ENCODE results near the gene ANTXR1. TPM values are rescaled to one million over a fixed set of nuclear protein-coding genes. Genes with fewer than 3 reads are reported as not detected.

Gene ANTXR1
- total RNA-seq, 1 experiment from 2014 or later: 0.66 TPM

DNA sequence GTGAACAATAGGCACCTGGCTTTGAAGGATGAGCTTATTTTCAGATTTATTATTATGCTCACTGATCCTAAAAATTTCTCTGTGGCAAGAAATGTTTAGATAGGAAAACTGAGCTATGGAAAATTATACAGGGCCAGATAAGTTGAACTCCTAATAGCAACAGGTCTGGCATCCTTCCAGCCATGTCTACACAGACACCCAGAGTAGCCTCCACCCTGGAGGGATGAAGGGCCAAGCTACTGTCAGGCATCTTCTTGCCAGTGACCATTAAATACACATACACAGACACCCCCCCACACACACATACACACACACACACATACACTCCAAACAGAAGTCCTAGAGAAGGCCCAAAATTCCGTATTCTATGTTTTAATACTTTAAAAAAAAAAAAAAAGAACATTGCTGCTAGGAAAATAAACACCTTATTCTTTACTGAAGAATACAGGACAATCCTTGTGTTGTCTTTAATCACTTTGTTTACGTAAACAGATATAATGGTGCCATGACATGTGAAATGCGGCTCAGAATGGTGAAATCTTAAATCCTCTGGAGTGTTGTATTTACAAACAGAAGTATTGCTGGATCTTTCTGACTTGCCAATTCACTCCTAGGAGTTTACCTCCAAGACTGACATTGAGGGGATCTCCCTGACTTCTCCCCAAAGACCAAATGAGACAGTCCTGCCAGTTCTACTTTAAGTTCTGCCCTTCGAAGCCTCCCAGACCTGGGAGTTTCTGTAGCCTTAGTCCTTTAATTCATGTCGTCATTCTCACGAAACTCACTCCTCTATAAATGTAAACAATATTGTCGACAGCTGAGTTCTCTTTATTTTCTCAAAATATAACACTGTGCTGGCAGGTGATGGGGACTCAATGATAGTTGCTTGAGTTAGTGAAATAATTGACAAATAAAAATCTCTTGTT lies 163.1 kb downstream of the ANTXR1 start:
- peaks cover 6% of the 10 kb centered on the region for H3K4me1 Mint-ChIP-seq (ENCODE audit: low read depth, unreplicated experiment)
- CTCF ChIA-PET: no interaction called here
- H3K27ac Mint-ChIP-seq (ENCODE audit: unreplicated experiment): no peak overlapping the region
- DNase-seq: no peak
- H3K9me3 Mint-ChIP-seq (ENCODE audit: low read depth, unreplicated experiment): no peaks in the 10 kb centered on the region
- H3K4me3 Mint-ChIP-seq (ENCODE audit: low read depth, unreplicated experiment): no peak overlapping the region
- no TSS peak for BruUV-seq (replicated peaks)
- intact Hi-C loops (cut with micrococcal nuclease; ENCODE audit: unreplicated experiment): no loop called here
- H3K36me3 Mint-ChIP-seq (ENCODE audit: insufficient read depth, unreplicated experiment): no peaks in the 10 kb centered on the region
- TF ChIP-seq, protein P1, sequence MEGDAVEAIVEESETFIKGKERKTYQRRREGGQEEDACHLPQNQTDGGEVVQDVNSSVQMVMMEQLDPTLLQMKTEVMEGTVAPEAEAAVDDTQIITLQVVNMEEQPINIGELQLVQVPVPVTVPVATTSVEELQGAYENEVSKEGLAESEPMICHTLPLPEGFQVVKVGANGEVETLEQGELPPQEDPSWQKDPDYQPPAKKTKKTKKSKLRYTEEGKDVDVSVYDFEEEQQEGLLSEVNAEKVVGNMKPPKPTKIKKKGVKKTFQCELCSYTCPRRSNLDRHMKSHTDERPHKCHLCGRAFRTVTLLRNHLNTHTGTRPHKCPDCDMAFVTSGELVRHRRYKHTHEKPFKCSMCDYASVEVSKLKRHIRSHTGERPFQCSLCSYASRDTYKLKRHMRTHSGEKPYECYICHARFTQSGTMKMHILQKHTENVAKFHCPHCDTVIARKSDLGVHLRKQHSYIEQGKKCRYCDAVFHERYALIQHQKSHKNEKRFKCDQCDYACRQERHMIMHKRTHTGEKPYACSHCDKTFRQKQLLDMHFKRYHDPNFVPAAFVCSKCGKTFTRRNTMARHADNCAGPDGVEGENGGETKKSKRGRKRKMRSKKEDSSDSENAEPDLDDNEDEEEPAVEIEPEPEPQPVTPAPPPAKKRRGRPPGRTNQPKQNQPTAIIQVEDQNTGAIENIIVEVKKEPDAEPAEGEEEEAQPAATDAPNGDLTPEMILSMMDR (IDR thresholded peaks at IDR 0.05; ENCODE audit: unreplicated experiment): no peak
- H3K27me3 Mint-ChIP-seq (ENCODE audit: unreplicated experiment): peaks cover 41% of the 10 kb centered on the region

DNA sequence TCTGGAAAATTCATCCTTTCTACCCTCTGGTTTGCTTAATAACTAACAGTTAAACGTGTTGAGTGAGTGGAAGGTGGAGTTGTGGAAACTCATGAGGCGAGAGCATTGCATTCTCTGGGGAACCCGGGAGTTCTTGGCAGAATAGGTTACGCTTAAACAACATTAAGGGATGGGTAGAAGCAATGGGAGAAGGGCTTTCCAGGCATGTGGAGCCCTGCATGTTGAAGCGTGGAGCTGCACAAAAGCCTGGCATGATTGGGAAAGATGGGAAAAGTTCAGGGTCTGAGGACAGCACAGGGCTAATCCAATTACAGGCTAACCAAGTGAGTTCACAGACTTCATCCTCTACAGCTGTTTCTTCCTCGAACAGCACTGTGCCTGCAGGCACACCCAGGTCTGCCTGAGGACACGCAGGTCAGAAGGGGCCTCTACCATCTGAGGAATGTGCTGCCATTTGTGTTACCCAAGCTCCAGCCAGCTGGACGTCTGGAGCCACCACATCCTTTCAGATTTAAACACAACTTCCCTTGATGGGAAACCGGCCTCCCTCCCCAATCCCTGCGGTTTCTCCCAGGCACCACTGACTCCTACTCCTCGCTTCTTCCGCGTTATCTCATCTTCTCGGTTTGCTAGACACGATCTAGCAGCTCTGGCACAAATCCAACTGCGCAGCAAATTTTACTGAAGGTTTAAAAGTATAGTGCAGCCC lies 164.2 kb downstream of the ANTXR1 start:
- intact Hi-C loops (cut with micrococcal nuclease; ENCODE audit: unreplicated experiment): no loop called here
- H3K9me3 Mint-ChIP-seq (ENCODE audit: low read depth, unreplicated experiment): no peaks in the 10 kb centered on the region
- no peak overlapping the region for H3K4me3 Mint-ChIP-seq (ENCODE audit: low read depth, unreplicated experiment)
- BruUV-seq (replicated peaks): no TSS peak
- H3K27ac Mint-ChIP-seq (ENCODE audit: unreplicated experiment): no peak overlapping the region
- peaks cover 49% of the 10 kb centered on the region for H3K27me3 Mint-ChIP-seq (ENCODE audit: unreplicated experiment)
- no peak for DNase-seq
- peaks cover 6% of the 10 kb centered on the region for H3K4me1 Mint-ChIP-seq (ENCODE audit: low read depth, unreplicated experiment)
- no peaks in the 10 kb centered on the region for H3K36me3 Mint-ChIP-seq (ENCODE audit: insufficient read depth, unreplicated experiment)
- TF ChIP-seq, protein P1 (IDR thresholded peaks at IDR 0.05; ENCODE audit: unreplicated experiment): no peak
- CTCF ChIA-PET: no interaction called here

DNA sequence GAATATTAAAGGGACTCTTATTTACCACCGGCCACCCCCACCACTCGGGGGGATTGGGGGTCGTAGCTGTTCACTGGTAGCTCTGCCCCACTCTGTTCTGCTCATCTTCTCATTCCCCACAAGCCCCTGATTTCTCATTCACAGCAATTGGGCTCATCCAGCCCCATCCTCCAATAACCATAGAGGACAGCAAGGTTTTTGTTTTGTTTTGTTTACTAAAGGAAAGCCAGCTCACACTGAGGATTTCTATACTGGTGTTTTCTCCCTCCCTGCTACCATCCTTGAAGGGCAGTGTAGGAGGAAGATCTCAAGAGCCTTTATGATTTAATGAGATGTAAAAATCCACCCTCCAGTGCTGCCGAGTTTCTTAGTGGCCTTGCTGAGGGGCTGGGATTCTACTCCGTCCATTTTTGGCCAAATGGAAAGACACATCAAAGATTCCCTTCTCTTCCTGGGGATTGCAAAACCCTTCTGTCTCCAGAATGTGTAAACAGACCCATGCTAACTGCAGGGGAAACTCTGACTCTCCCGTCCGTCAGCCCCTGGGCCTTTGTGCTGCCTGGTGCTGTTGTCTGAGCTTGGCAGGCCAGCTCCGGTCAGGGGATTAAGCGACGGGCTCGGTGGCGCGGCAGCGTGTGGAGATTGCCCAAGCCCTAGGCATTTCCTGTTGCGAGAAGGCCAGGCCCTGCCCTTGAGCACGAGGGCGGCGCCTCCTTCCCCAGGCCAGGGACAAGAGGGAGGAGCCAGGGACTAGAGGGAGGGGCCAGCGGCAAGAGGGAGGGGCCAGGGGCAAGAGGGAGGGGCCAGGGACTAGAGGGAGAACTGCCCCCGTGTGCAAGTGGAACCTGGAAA lies 165.0 kb downstream of the ANTXR1 start:
- Mint-ChIP-seq H3K27me3 (ENCODE audit: unreplicated experiment) (peaks cover 41% of the 10 kb centered on the region), H3K4me3 (ENCODE audit: low read depth, unreplicated experiment) (no peak overlapping the region), H3K36me3 (ENCODE audit: insufficient read depth, unreplicated experiment) (no peaks in the 10 kb centered on the region), H3K27ac (ENCODE audit: unreplicated experiment) (no peak overlapping the region), H3K4me1 (ENCODE audit: low read depth, unreplicated experiment) (peaks cover 6% of the 10 kb centered on the region), H3K9me3 (ENCODE audit: low read depth, unreplicated experiment) (no peaks in the 10 kb centered on the region)
- intact Hi-C loops (cut with micrococcal nuclease; ENCODE audit: unreplicated experiment): no loop called here
- DNase-seq: peak; percentile 77
- no TSS peak for BruUV-seq (replicated peaks)
- CTCF ChIA-PET: no interaction called here
- TF ChIP-seq, protein P1 (IDR thresholded peaks at IDR 0.05; ENCODE audit: unreplicated experiment): no peak

DNA sequence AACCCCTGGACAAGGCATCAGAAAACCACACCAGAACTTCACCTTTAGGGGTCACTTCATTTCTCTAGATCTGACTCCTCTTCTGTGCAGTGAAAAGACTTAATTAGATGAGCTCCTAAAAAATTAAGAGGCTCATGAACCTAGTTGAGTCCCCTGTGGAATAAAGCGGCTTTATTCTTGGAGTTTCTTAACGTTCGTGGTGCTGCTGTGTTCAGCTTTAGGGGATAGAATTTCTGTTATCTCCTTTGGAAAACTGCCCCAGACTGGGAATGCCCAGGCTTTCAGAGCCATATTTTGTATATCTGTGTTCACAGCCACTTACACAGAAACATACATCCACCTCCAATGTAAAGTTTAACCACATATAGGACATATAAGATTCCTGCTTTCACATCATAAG lies 165.8 kb downstream of the ANTXR1 start:
- H3K4me3 Mint-ChIP-seq (ENCODE audit: low read depth, unreplicated experiment): no peak overlapping the region
- H3K27me3 Mint-ChIP-seq (ENCODE audit: unreplicated experiment): peaks cover 34% of the 10 kb centered on the region
- no peak overlapping the region for H3K27ac Mint-ChIP-seq (ENCODE audit: unreplicated experiment)
- DNase-seq: no peak
- TF ChIP-seq, protein P1 (IDR thresholded peaks at IDR 0.05; ENCODE audit: unreplicated experiment): no peak
- intact Hi-C loops (cut with micrococcal nuclease; ENCODE audit: unreplicated experiment): no loop called here
- BruUV-seq (replicated peaks): no TSS peak
- no peaks in the 10 kb centered on the region for H3K9me3 Mint-ChIP-seq (ENCODE audit: low read depth, unreplicated experiment)
- H3K4me1 Mint-ChIP-seq (ENCODE audit: low read depth, unreplicated experiment): peaks cover 6% of the 10 kb centered on the region
- CTCF ChIA-PET: no interaction called here
- H3K36me3 Mint-ChIP-seq (ENCODE audit: insufficient read depth, unreplicated experiment): no peaks in the 10 kb centered on the region

Measured in Calu3 (cell line).